Measurements from ENCODE around the gene ANKFN1.

ANKFN1 gene

DNA sequence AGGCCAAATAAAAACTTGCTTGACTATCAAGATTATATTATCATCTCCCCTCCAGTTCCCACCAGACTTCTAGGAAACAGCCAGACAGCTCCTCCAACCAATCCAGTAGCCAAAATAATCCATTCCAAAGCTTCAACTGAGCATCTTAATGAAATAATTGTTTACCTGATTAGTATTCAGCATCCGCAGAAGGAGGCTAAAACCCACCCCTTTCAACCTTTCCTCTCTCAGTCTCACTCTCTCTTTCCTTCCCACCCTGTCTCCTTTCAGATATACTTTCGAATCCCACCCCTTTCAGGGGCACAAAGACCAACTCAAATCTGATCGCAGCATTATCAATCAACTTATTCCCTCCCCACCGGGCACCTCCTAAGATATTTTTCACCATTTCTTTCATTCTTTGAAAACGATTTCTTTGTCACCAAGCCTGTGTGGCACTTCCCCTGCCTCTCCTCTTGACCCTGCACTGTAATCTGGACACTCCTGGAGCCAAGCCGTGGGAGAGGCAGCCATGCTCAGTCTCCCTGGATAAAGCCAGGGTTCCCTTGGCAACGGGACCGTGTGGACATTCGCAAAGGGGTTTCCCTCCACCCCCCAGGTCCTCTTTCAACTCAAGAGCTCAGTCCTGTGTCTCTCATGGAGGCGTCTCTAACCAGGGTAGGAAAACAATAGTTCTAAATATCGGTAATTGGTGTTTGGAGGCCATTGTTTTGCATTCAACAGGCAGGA, at the start of gene ANKFN1:
Gene ANKFN1, plus strand, starts transcription at position 602 of the 729 bp plus-strand sequence. CDS start 59,193 bp downstream, outside the sequence.
- no peak for DNase-seq

- DNase-seq: no peak
Measured at GRCh38 chr17:56108811-56109284, 44.4 kb upstream of the ANKFN1 start.

DNA sequence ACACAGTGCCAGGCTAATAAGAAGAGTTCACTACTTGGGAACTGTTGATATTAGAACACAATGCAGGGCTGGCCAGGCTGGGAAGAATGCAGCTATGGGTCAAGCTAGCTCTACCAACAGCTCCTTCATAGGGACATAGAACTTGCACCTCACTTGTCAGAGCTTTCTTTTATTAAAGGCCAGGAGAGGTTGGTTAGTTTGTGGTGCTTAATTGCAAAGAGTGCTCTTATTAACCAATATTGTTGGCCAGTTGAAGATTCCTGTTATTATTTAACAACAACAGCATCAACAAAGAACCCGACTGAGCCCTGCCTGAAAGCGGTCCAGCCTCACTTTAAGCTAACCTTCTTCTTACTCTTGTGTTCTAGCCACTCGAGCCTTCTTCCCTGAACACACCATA, 43.4 kb upstream of the ANKFN1 start:
- DNase-seq: no peak

- no peak for DNase-seq
Measured at GRCh38 chr17:56110463-56111135, 42.7 kb upstream of the ANKFN1 start.

GRCh38 chr17:56111706-56112485, 41.4 kb upstream of the ANKFN1 start:
- DNase-seq: no peak

GRCh38 chr17:56113486-56113885, 39.8 kb upstream of the ANKFN1 start:
- no peak for DNase-seq

- DNase-seq: no peak
Measured at GRCh38 chr17:56114469-56114868, 38.8 kb upstream of the ANKFN1 start.

- DNase-seq: no peak
Measured at GRCh38 chr17:56119191-56119590, 34.1 kb upstream of the ANKFN1 start.

DNA sequence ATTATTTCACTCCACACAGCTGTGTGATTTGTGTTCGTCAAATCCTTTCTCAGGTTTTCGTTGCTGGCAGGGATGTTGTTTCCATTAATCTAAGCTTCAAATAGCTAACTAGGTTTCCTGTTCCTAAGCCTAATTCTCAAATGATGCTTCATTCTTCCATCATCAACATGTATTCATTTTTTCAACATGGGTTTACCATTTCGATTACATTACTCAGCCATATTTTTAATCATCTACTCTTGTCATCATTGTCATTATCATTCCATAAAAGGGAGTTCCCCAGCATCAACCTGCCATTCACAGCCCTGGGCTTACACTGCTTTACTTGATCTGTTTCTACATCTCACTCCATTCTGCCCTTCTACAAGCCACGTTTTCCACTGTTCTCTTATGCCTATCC, 33.3 kb upstream of the ANKFN1 start:
- DNase-seq: no peak

GRCh38 chr17:56121191-56122051, 31.9 kb upstream of the ANKFN1 start:
- DNase-seq: no peak

DNA sequence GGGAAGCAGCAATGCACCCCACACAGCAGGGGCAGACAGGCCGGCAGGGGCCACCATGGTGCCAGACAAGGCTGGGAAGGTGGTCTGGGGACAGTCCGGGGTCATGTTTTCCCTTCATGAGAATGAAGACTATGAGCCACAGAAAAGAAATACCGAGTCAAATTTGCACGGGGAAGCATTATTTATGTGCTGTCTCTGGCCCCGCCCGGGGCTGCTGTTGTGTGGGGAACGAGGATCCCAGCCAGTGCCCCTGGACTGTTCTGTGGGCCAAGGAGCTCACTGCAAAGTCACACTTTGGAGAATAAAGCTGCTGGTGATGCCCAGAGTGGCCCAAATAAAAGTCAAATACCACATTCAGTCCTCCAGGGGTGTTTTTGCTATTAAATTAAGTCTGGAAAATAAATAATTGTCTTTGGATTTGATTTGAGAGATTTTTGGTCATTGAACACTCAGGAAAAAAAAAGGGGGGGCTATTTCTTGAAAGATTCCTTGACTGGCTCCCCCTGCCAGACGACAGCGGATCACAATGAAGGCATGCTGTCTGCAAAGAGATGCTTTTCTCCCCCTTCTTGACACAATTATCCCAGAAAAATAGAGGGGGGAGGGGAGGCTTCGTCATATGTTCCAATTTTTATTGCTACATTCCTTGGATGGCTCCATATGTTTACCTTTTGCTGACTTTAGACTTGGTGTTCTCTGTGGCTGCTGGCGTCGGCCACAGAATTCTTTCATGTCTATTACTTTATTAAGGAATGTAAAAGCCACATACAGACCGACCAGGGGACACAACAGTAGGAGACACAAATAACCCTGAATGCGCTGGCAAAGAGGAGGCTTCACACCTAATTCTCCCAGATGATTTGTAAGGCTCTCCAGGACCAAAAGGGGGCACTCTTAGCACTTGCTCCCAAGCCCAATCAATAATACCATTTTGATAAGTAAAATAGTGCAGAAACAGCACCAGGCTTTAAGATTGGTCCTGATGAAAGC, 27.1 kb upstream of the ANKFN1 start:
- no peak for DNase-seq

DNA sequence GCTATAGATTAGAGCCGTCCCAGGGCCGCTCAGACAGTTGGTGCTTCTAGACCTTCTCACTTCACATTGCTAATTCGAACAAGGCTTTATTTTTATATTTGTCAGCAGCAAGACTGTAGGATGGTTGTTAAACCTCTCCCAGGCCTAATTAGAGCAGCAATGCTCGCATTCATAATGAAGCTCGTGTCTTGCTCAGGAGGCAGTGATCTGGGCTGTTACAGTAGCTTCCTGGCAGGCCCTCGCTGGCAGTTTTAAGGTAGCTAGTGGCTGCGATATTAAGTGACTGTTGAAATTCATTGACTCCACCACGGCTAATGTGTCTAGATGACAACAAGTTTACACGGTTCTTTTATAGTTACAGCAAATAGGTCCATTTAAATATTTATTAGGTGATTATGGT, 23.2 kb upstream of the ANKFN1 start:
- DNase-seq: no peak

- DNase-seq: no peak
Measured at GRCh38 chr17:56130631-56131030, 22.6 kb upstream of the ANKFN1 start.

DNA sequence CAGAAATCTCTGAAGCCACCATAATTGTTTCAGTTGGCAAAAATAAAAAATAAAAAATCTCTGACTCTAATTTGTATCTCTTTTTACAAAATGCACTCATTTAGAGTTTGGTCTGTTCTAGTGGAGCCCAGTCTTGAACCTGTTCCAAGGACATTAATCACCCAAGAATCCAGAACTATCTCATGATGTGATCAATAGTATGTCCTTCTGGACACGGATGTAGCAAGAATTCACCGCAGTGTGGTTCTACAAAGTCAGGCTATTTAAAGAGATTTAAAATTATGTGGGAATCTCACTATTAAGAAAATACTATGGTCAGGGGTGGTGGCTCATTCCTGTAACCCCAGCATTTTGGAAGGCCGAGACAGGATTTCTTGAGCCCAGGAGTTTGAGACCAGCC, 21.8 kb upstream of the ANKFN1 start:
- no peak for DNase-seq

DNA sequence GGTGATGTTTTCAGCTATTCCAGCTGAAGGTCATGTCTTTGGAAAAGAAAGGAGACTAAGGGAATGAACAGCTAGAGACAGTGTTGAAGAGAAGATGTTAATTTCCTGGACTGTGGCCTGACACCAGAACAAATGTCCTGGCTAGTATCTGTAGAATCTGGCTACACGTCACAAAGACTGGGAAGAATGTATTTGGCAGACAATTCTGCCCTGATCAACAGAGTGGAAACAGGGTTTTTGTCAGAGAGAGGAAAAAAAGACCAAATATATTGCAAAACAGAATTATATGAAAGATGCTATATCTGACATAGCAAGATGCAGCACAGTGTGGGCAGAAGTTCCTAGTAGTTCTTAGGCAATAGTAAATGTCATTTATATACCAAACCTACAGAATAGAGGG, 17.0 kb upstream of the ANKFN1 start:
- no peak for DNase-seq

GRCh38 chr17:56141046-56141839, 12.0 kb upstream of the ANKFN1 start:
- DNase-seq: no peak

DNA sequence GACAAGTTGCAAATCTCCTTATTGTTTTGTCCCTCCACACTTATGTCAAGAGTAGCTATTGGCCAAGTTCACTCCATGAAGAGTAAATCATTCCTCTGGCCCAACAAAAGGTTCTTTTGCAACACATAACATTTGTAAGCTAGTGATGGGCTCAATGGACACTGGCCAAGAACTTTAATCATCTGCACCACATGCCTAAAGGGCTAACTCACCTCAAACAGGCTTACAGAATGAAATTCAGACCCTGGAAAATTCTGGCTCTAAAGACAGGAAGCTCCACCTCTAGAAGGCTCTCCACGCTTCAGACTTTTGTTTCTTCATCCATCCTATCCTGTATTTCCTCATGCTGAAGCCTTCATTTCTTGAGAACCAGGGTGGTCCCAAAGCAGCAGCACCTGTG, 10.9 kb upstream of the ANKFN1 start:
- DNase-seq: no peak

GRCh38 chr17:56142781-56143180, 10.5 kb upstream of the ANKFN1 start:
- no peak for DNase-seq

- DNase-seq: no peak
Measured at GRCh38 chr17:56144223-56144622, 9.1 kb upstream of the ANKFN1 start.

DNA sequence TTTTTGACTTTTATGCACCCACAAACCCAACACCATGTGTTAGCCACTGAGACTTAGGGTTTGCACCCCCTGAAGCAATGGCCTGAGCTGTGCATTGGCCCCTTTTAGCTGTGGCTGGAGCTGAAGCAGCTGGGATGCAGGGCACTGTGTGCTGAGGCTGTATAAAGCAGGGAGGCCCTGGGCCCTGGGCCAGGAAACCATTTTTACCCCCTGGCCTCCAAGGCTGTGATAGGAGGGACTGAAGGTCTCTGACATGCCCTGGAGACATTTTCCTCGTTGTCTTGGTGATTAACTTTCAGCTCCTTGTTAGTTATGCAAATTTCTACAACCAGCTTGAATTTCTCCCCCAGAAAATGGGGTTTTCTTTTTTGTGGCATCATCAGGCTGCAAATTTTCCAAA, 6.7 kb upstream of the ANKFN1 start:
- DNase-seq: no peak

GRCh38 chr17:56148333-56148732, 4.9 kb upstream of the ANKFN1 start:
- DNase-seq: no peak

Data from COR-L47 (cell line).